Measurements from ENCODE around the gene MAP3K4. TPM values are rescaled to one million over a fixed set of nuclear protein-coding genes. Genes with fewer than 3 reads are reported as not detected.

Gene MAP3K4
- total and polyA plus RNA-seq, 2 of the 4 experiments (the other 2 are of a cell fraction): 11.5 to 20.4 TPM

DNA sequence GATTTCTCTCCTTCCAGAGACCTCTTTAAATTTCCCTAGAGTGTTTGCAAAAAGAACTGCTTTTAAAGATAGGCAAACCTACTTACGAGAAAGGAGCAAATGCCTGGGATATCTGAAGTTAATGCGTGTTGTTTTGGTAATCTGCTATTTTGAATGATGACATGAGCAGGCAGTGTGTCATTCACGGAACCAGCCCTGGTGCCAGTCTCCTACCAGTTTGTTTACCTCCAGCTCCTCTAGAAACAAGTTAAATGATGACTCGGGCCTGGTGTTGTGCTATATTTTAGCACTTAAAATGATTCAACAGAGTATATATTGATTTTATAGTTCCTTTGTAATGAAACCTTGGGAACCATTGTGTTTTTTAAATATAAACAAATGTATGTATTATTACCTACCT lies 41.1 kb upstream of the MAP3K4 start:
- CTCF ChIA-PET: interaction anchor here (0.6 kb wide), 1 partner anchor 97 kb away, joined by 3 read pairs; no protein-coding TSS in a partner anchor

More for the DNA sequence above, 41.1 kb upstream of the MAP3K4 start:
- H3K4me2 ChIP-seq (ENCODE audit: low read depth, low read length): peak overlapping the region; percentile 51; the same call in 1 of the 2 replicates
- WGBS, 2 experiments (ENCODE audit: extremely low coverage in 2 of 2, insufficient read length in 1 of 2): no CpG with 5 or more reads among the region's 4 CpGs
- H3K27ac ChIP-seq (ENCODE audit: insufficient read depth, low read length): no peak overlapping the region
- H2BK120ac ChIP-seq (ENCODE audit: low read depth, low read length): no peak overlapping the region
- intact Hi-C loops (cut with micrococcal nuclease): no loop called here
- no peak overlapping the region for H2AK5ac ChIP-seq (ENCODE audit: low read depth, low read length)
- no peak overlapping the region for H3K4me3 ChIP-seq (ENCODE audit: insufficient read depth, low read depth, low read length)
- no peaks in the 10 kb centered on the region for H3K79me1 ChIP-seq (ENCODE audit: low read depth in 1 of 2, low read length in 2 of 2)
- no TSS peak for BruUV-seq (replicated peaks)
- H3K9me1 ChIP-seq (ENCODE audit: insufficient read depth, low read length): no peaks in the 10 kb centered on the region
- in situ Hi-C loops (cut with MboI; ENCODE audit: low sequenced_read_pairs): no loop called here
- no peak overlapping the region for H3K4ac ChIP-seq (ENCODE audit: low read depth, low read length)
- POLR2A ChIA-PET (ENCODE audit: unreplicated experiment): no interaction called here
- no peak overlapping the region for H2BK5ac ChIP-seq (ENCODE audit: low read depth, low read length, poor library complexity, severe bottlenecking)
- H2BK15ac ChIP-seq (ENCODE audit: low read depth, low read length): no peak overlapping the region
- no peak overlapping the region for H4K91ac ChIP-seq (ENCODE audit: insufficient read depth, low read depth, low read length)
- H2BK20ac ChIP-seq (ENCODE audit: low read depth, low read length): no peak overlapping the region
- H4K8ac ChIP-seq (ENCODE audit: low read depth in 2 of 2, low read length in 2 of 2): no peak overlapping the region
- no peak overlapping the region for H3K56ac ChIP-seq (ENCODE audit: extremely low read depth, insufficient read depth, low read length)
- no peaks in the 10 kb centered on the region for H3K9me3 ChIP-seq (ENCODE audit: control insufficient read depth, insufficient read depth, low read length)
- H3K18ac ChIP-seq (ENCODE audit: low read depth, low read length): no peak overlapping the region
- no peak overlapping the region for H3K14ac ChIP-seq (replicated peaks; ENCODE audit: low read depth, low read length)
- no peaks in the 10 kb centered on the region for H3K36me3 ChIP-seq (ENCODE audit: control insufficient read depth, insufficient read depth, low read length)
- dilution Hi-C loops (cut with HindIII; ENCODE audit: low sequenced_read_pairs, unreplicated experiment): no loop called here
- DNase-seq: peak; percentile 44
- no peak overlapping the region for H3K9ac ChIP-seq (ENCODE audit: low read depth, low read length)
- H3K4me1 ChIP-seq (ENCODE audit: control insufficient read depth, insufficient read depth, low read length): peaks cover 4% of the 10 kb centered on the region; the same call in 1 of the 2 replicates
- no peak overlapping the region for H2AK9ac ChIP-seq (replicated peaks; ENCODE audit: low read depth, low read length, poor library complexity)
- ATAC-seq (ENCODE audit: low read depth): peak; percentile 63
- no peak overlapping the region for H2AFZ ChIP-seq (replicated peaks; ENCODE audit: low read length, poor library complexity)
- H3K23ac ChIP-seq (ENCODE audit: low read depth, low read length): no peak overlapping the region
- no peaks in the 10 kb centered on the region; the same call in 1 of the 2 replicates for H3K27me3 ChIP-seq (ENCODE audit: control insufficient read depth, insufficient read depth, low read length)
- no peak overlapping the region for H4K5ac ChIP-seq (ENCODE audit: low read depth, low read length)
- TF ChIP-seq, protein P1, sequence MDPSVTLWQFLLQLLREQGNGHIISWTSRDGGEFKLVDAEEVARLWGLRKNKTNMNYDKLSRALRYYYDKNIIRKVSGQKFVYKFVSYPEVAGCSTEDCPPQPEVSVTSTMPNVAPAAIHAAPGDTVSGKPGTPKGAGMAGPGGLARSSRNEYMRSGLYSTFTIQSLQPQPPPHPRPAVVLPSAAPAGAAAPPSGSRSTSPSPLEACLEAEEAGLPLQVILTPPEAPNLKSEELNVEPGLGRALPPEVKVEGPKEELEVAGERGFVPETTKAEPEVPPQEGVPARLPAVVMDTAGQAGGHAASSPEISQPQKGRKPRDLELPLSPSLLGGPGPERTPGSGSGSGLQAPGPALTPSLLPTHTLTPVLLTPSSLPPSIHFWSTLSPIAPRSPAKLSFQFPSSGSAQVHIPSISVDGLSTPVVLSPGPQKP (IDR thresholded peaks at IDR 0.05; ENCODE audit: borderline replicate concordance, low read depth, low read length): no peak
- peak; percentile 30 for TF ChIP-seq MAFK (IDR thresholded peaks at IDR 0.05; ENCODE audit: low read depth, low read length)
- H4K20me1 ChIP-seq (ENCODE audit: insufficient read depth, low read length): no peaks in the 10 kb centered on the region
